Gastroesophageal sphincter (tissue), 3 donors: ENCODE results near the gene LARP1B.

Experiments
- POLR2A ChIP-seq, 2 donors: fragments of 450-650 bp; IDR thresholded peaks; one replicate each; pipeline ENCODE4 v1.6.1; 2017; ENCODE audit warnings: antibody characterized with exemption in 2 of 2, mild to moderate bottlenecking in 2 of 2, moderate library complexity in 1 of 2
- POLR2AphosphoS5 ChIP-seq: sonication (generic); formaldehyde crosslinking; IDR thresholded peaks from one replicate; pipeline ENCODE4 v1.6.1; 2017; ENCODE audit warnings: antibody characterized with exemption
- TF ChIP-seq, protein P1 (sequence below), 4 experiments: fragments of 200-600 bp in 2 of 4; fragments of 450-650 bp in 2 of 4; sonication (generic) in 1 of 4; IDR thresholded peaks; one replicate each; pipeline ENCODE4 v1.5.1; 2017 to 2019; ENCODE audit warnings: antibody characterized with exemption in 4 of 4, mild to moderate bottlenecking in 2 of 4, moderate library complexity in 2 of 4

DNA sequence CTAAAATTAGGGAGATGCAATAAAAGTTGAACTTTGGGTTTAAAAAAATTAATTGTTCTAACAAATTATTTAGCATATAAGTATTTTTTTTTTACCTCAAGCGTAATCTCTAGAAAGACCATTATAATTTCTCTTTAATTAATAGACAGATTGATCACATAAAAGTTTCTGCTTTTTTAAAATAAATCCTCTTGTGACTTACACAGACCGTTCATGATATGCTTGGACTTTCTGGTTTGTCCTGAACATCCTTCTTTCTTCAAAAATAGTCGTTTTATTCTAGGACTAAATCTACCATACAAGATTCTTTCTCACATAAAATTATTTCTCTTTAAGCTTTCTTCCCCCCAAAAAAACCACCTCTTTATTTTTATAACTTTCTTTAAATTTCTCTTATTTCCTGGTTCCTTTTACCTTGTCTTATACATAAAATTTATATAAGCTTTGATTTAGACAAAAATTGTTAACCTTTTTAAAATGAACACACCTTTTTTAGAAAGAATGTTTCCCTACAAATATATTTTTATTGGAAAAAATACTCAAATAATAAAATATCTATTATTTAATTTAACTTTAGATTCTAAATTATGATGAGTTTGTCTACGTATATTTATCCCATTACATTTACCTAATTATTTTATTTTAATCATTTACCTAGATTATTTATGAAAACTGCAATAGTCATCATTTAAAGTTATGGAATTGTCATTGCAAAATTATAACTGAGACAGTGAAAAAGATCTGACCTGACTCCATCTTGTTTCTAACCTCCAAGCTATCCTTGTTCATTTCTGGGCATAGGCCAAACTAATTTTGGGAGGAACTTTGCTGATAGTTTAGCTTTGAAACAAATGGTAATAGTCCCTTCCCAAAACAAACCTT, 188.9 kb downstream of the LARP1B start:
- TF ChIP-seq, protein P1, sequence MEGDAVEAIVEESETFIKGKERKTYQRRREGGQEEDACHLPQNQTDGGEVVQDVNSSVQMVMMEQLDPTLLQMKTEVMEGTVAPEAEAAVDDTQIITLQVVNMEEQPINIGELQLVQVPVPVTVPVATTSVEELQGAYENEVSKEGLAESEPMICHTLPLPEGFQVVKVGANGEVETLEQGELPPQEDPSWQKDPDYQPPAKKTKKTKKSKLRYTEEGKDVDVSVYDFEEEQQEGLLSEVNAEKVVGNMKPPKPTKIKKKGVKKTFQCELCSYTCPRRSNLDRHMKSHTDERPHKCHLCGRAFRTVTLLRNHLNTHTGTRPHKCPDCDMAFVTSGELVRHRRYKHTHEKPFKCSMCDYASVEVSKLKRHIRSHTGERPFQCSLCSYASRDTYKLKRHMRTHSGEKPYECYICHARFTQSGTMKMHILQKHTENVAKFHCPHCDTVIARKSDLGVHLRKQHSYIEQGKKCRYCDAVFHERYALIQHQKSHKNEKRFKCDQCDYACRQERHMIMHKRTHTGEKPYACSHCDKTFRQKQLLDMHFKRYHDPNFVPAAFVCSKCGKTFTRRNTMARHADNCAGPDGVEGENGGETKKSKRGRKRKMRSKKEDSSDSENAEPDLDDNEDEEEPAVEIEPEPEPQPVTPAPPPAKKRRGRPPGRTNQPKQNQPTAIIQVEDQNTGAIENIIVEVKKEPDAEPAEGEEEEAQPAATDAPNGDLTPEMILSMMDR (IDR thresholded peaks at IDR 0.05), result no peak
- TF ChIP-seq POLR2A (IDR thresholded peaks at IDR 0.05), result no peak
- no peak for TF ChIP-seq POLR2AphosphoS5
